BLaER1 (cell line): ENCODE results near the gene ITIH5.
"Not testable (repeated sequence)": the region's sequence is repeated elsewhere in the genome, so short reads cannot be mapped to it uniquely, and the experiment has no call there.

Experiments used
- H3K27ac ChIP-seq: shearing (Covaris generic); formaldehyde crosslinking; 2 replicates; pipeline ENCODE4 v1.8.1; 2022
- H3K27me3 ChIP-seq: shearing (Covaris generic); formaldehyde crosslinking; 2 replicates; pipeline ENCODE4 v1.8.1; 2022
- H3K36me3 ChIP-seq: shearing (Covaris generic); formaldehyde crosslinking; 2 replicates; pipeline ENCODE4 v1.8.1; 2022
- H3K4me1 ChIP-seq: shearing (Covaris generic); formaldehyde crosslinking; 2 replicates; pipeline ENCODE4 v1.8.1; 2022
- H3K4me2 ChIP-seq: shearing (Covaris generic); formaldehyde crosslinking; 2 replicates; pipeline ENCODE4 v1.8.1; 2022
- H3K4me3 ChIP-seq: shearing (Covaris generic); formaldehyde crosslinking; 2 replicates; pipeline ENCODE4 v1.8.1; 2022
- H3K9ac ChIP-seq: shearing (Covaris generic); formaldehyde crosslinking; 2 replicates; pipeline ENCODE4 v1.8.1; 2022
- H3K9me3 ChIP-seq: shearing (Covaris generic); formaldehyde crosslinking; 2 replicates; pipeline ENCODE4 v1.8.1; 2022
- H4K20me1 ChIP-seq: shearing (Covaris generic); formaldehyde crosslinking; 2 replicates; pipeline ENCODE4 v1.8.1; 2022
- Cebpa-rat ChIP-seq: shearing (Covaris generic); IDR thresholded peaks from 2 replicates; pipeline ENCODE4 v1.8.1; 2022

Gene ITIH5

DNA sequence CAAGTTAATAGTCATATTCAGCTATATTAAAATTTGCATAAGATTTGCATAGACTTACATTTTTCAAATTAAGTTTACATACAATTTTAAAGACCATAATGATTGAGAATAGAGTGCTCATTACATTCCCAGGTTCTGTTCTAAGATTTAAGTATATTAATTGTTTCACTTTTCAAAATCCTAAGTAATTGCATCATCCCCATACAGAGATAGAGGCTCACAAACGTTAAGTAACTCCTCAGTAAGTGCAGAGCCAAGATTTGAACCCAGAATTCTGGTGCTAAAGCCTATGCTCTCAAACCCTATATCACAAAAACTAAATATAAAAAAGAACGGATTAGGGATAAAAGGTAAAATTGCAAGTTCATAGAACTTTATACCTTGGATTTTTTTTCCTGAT, 2.1 kb downstream of the ITIH5 start:
- Histone ChIP-seq H3K27me3 (peaks cover 50% of the 10 kb centered on the region), H3K9ac (no peak overlapping the region), H3K36me3 (no peaks in the 10 kb centered on the region), H3K4me1 (peaks cover 9% of the 10 kb centered on the region), H3K9me3 (no peaks in the 10 kb centered on the region), H3K27ac (no peak overlapping the region), H3K4me3 (no peak overlapping the region), H4K20me1 (peaks cover 10% of the 10 kb centered on the region; the same call in 1 of the 2 replicates), H3K4me2 (no peak overlapping the region)
- no peak for TF ChIP-seq Cebpa-rat

DNA sequence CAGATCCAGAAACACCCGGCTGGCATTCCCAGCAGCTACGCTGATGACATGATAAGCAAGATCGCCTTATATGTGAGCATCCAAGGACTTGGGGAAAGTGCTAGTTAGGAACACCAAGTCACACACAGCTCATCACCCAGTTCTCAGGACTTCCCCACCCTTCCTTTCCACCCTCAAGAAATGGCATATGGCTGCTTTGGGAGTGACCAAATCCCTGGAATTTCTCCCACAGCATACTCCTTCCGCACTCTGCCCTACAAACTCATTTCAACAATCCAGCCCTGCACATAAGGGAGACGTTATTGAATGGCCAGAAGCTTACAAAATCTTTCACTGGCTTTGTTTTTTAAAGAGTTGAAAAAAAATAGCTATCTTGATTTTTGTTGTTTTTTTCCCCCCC, 4.2 kb downstream of the ITIH5 start:
- Histone ChIP-seq H3K27me3 (peaks cover 29% of the 10 kb centered on the region), H3K9me3 (no peaks in the 10 kb centered on the region), H3K9ac (no peak overlapping the region), H3K4me3 (no peak overlapping the region), H3K27ac (no peak overlapping the region), H3K4me2 (no peak overlapping the region), H3K36me3 (no peaks in the 10 kb centered on the region), H4K20me1 (peaks cover 10% of the 10 kb centered on the region; the same call in 1 of the 2 replicates), H3K4me1 (peaks cover 9% of the 10 kb centered on the region)
- TF ChIP-seq Cebpa-rat, result no peak

DNA sequence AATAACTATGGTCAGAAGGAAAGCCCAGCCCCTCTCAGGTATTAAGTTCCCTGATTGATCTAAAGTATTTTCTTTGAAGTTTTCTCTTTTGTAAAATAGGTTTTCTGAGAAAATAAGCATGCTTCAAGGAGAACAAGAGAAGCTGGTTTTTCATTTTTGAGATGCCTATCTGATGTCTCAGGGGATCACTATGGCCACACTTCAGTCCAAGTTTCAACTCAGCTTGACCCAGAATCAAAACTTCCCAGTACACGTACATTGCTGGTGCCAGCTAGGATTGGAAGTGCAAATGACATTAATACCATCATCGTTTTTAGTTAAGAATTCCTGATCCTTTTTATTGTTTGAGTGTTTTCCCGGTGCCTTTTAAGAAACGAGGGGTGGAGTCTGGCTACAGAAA, 7.2 kb downstream of the ITIH5 start:
- Histone ChIP-seq H3K27me3 (peaks cover 6% of the 10 kb centered on the region; the same call in 1 of the 2 replicates), H3K36me3 (no peaks in the 10 kb centered on the region), H3K4me1 (no peaks in the 10 kb centered on the region), H4K20me1 (no peaks in the 10 kb centered on the region), H3K4me3 (no peak overlapping the region), H3K9ac (no peak overlapping the region), H3K4me2 (no peak overlapping the region), H3K27ac (no peak overlapping the region), H3K9me3 (no peaks in the 10 kb centered on the region)
- no peak for TF ChIP-seq Cebpa-rat

DNA sequence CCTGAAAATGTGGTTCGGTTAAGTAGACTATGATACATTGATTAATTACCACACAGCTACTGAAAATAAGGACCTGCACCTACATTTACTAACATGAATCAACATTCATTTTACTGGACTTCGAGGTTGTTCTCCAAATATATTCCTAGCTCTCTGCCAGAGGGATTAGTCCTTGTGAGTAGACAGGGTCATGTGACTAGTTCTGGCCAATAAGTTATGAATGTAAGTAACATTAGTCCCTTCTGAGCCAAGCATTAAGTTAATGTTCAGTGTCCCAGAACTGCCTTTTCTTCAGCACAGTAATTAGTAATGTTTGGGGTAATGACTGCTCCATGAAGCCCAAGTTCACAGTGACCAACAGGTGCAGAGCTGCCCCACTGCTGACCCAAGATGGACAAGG, 9.2 kb downstream of the ITIH5 start:
- H4K20me1 ChIP-seq, result no peaks in the 10 kb centered on the region
- no peaks in the 10 kb centered on the region for H3K9me3 ChIP-seq
- TF ChIP-seq Cebpa-rat, result no peak
- no peak overlapping the region for H3K4me3 ChIP-seq
- no peaks in the 10 kb centered on the region for H3K36me3 ChIP-seq
- no peak overlapping the region for H3K4me2 ChIP-seq
- no peaks in the 10 kb centered on the region for H3K4me1 ChIP-seq
- no peak overlapping the region for H3K27ac ChIP-seq
- no peak overlapping the region for H3K9ac ChIP-seq
- no peaks in the 10 kb centered on the region for H3K27me3 ChIP-seq

DNA sequence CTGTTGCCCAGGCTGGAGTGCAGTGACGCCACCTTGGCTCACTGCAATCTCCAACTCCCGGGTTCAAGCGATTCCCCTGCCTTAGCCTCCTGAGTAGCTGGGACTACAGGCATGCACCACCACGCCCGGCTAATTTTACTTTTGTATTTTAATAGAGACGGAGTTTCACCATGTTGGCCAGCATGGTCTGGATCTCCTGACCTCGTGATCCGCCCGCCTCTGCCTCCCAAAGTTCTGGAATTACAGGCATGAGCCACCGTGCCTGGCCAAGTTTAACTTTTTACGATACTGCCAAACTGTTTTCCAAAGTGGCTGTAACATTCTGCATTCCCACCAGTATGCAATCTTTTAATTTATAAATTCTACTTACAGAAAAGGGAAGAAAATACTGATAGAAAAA, 9.7 kb downstream of the ITIH5 start:
- not testable (repeated sequence) for H3K36me3 ChIP-seq, H3K9ac ChIP-seq, H3K27me3 ChIP-seq, H3K4me2 ChIP-seq, H3K4me3 ChIP-seq, H4K20me1 ChIP-seq, H3K9me3 ChIP-seq, H3K27ac ChIP-seq, H3K4me1 ChIP-seq

DNA sequence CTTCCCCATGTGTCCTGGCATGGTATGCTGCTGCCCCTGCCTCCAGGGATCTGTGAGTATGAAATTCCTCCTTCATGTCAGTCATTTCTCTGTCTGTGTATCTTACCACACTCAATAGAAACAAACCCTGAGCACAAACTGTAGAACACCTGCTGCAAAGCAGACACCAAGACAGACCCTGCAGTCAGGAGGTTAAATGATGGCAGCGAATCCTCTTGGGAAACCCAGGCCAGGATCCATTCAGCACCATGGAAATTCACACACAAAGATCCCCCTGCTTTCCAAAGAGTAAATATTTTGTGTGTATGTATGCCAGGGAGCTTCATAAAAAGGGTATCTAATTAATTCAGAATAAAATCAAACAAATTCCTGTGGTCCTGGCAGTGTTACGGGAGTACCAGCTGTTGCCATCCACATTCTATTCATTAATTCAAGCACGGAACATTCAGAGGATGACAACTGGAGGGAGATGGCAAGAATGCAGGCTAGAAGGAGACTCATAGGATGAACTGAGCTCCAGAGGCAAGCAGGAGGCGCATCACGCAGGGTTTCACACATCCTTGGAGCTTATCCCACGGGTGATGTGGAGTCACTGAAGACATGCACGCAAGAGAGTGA, 14.8 kb downstream of the ITIH5 start:
- H3K27me3 ChIP-seq, result no peaks in the 10 kb centered on the region
- no peaks in the 10 kb centered on the region for H4K20me1 ChIP-seq
- TF ChIP-seq Cebpa-rat, result no peak
- H3K4me1 ChIP-seq, result no peaks in the 10 kb centered on the region
- H3K4me2 ChIP-seq, result no peak overlapping the region
- no peaks in the 10 kb centered on the region for H3K36me3 ChIP-seq
- no peak overlapping the region for H3K4me3 ChIP-seq
- H3K27ac ChIP-seq, result no peak overlapping the region
- H3K9me3 ChIP-seq, result no peaks in the 10 kb centered on the region
- H3K9ac ChIP-seq, result no peak overlapping the region

DNA sequence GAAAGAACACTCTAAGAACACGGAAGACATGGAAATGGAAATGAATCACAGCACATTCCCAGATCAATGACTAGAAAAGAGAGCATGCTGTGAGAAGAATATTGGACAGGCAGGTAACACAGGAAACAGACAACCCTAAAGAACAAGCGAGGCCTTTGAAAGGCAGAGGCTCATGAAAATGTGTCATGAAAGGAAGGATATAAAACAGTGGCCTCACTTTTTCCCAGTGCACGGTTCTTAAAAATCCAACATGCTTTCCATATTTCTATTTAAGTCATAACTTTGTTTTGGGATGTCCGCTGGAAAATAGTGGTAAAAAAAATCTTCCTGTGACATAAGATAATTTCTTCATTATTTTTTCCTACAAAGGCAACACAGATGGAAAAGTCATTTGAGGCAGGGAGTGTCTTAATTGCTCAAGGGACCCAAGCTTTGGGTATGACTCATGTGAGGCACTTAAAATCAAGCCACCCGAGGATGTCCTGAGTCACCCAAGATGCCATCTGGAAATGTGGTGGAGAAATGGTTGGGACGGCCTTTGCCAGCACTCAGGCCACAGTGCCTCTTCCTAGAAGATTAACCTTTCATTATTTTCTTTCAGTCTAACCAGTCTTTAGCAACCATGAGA, 17.0 kb downstream of the ITIH5 start:
- no peak for TF ChIP-seq Cebpa-rat
- Histone ChIP-seq H3K9me3 (no peaks in the 10 kb centered on the region), H3K9ac (no peak overlapping the region), H3K36me3 (no peaks in the 10 kb centered on the region), H3K27me3 (no peaks in the 10 kb centered on the region), H3K4me2 (no peak overlapping the region), H3K4me3 (no peak overlapping the region), H4K20me1 (no peaks in the 10 kb centered on the region), H3K4me1 (no peaks in the 10 kb centered on the region), H3K27ac (no peak overlapping the region)

DNA sequence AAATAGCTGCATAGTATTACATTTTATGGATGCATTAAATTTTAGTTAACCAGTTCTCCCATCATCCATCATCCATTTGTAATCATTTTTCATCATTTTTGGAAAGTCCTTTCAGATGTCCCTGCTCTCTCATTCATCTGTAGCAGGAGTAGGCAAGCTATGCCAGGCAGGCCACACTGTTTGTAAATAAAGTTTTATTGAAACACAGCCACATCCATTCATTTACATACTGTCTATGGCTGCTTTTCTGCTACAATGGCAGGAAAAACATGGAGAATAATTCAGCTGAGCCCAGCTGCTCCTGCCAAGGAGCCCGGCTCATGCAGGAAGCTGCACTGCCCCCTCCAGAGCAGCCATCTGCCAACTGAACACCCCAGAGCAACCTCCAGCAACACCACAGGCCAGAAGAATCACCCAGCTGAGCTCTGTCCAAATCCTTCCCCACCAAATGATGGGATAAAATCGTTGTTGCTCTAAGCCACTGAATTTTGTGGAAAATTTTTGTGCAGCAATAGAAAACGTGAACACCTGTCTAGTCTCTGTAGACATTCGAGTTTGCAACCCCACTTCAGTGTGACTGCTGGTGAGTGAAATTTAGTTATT, 19.6 kb downstream of the ITIH5 start:
- no peak overlapping the region for H3K4me2 ChIP-seq
- no peaks in the 10 kb centered on the region for H3K4me1 ChIP-seq
- no peaks in the 10 kb centered on the region for H4K20me1 ChIP-seq
- no peaks in the 10 kb centered on the region for H3K36me3 ChIP-seq
- H3K27me3 ChIP-seq, result no peaks in the 10 kb centered on the region
- no peak overlapping the region for H3K27ac ChIP-seq
- no peak overlapping the region for H3K4me3 ChIP-seq
- no peak overlapping the region for H3K9ac ChIP-seq
- H3K9me3 ChIP-seq, result no peaks in the 10 kb centered on the region
- TF ChIP-seq Cebpa-rat, result no peak

DNA sequence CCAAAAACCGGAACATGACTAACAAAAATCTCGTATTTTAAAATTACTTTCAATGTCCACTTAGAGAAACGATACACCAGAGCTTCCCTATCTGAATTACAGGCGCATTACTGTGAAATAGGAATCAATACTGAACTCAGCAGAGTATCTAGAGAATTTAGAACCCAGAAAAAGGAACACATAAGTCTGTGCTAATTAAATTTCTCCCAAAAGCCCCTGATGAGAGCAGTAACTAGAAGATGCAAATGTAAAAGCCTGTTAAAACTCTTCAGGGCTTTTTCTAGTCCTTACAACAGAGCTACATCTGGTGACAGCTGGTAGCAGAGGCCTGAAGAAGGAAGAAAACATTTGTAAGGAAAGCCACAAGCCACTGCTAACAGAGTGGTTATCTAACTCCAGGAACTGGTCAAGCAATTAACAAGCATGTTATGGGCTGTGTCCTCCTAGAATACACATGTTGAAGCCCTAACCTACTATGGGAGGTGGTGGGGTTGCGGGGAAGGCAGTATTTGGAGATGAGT, 24.2 kb downstream of the ITIH5 start:
- Histone ChIP-seq H3K4me3 (no peak overlapping the region), H3K27ac (no peak overlapping the region), H3K27me3 (no peaks in the 10 kb centered on the region), H3K4me2 (no peak overlapping the region), H3K9ac (no peak overlapping the region), H3K4me1 (no peaks in the 10 kb centered on the region), H3K36me3 (no peaks in the 10 kb centered on the region), H3K9me3 (peaks cover 10% of the 10 kb centered on the region; the same call in 1 of the 2 replicates), H4K20me1 (no peaks in the 10 kb centered on the region)
- no peak for TF ChIP-seq Cebpa-rat

DNA sequence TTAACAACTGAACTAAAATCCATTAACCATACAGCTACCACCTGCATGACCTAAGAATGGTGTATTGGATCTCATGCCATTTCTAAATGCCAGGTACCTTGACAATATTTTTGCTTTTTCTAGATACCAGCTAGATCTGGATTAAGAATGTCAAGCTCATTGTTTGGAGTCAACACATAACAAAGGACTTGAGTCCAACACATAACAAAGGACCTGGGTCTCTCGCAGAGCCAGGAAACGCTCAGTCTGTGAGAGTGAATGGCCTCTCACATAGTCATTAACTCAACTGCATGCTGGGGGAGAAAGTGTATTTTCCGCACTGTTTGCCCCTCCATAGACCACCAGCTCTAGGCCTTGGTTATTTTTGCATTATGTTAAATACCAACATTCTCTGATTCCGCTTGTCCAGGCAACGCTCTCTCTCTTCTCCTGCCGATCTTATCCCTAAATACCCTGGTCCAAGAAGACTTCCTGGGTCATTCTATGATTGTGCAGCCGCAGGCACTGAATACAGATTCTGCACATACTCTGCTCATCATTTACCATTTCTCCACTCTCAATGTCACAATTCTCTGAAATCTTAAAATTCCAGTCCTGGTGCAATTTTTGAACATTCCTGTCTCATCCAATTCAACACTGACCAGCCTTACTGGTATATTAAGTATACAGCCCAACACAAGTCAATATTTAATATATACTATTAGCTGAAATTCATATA, 31.2 kb downstream of the ITIH5 start:
- no peaks in the 10 kb centered on the region for H3K36me3 ChIP-seq
- no peak overlapping the region; the same call in 1 of the 2 replicates for H3K4me2 ChIP-seq
- H3K4me3 ChIP-seq, result no peak overlapping the region
- TF ChIP-seq Cebpa-rat, result no peak
- H3K9ac ChIP-seq, result no peak overlapping the region
- H3K4me1 ChIP-seq, result peaks cover 14% of the 10 kb centered on the region
- H3K9me3 ChIP-seq, result peaks cover 10% of the 10 kb centered on the region; the same call in 1 of the 2 replicates
- H3K27me3 ChIP-seq, result no peaks in the 10 kb centered on the region
- H3K27ac ChIP-seq, result no peak overlapping the region
- H4K20me1 ChIP-seq, result no peaks in the 10 kb centered on the region
